Thymus (tissue), 14 donors: ENCODE measurements around the gene SLC25A45. TPM values are rescaled to one million over a fixed set of nuclear protein-coding genes. Genes with fewer than 3 reads are reported as not detected.

ENCODE experiments used
- DNase-seq, 9 donors: peaks; one replicate each; pipeline ENCODE4 v3.0.0-alpha.2; 2013; ENCODE audit warnings: low spot score in 9 of 9, low read depth in 6 of 9, missing footprints in 1 of 9
- H3K27ac ChIP-seq, 2 donors: one replicate each; pipeline ENCODE4 v1.5.1; 2013; ENCODE audit warnings: control low read depth in 1 of 2, low read depth in 1 of 2, low read length in 1 of 2, mild to moderate bottlenecking in 1 of 2, moderate library complexity in 1 of 2
- H3K27me3 ChIP-seq, 2 donors: one replicate each; pipeline ENCODE4 v1.5.1; 2013; ENCODE audit warnings: low read length in 1 of 2; ENCODE audit not compliant: control insufficient read depth in 2 of 2, insufficient read depth in 1 of 2
- H3K36me3 ChIP-seq, 2 donors: one replicate each; pipeline ENCODE4 v1.5.1; 2013; ENCODE audit warnings: low read length in 1 of 2, mild to moderate bottlenecking in 1 of 2, moderate library complexity in 1 of 2; ENCODE audit not compliant: control insufficient read depth in 2 of 2, insufficient read depth in 2 of 2
- H3K4me1 ChIP-seq, 2 donors: one replicate each; pipeline ENCODE4 v1.5.1; 2013; ENCODE audit warnings: low read length in 2 of 2; ENCODE audit not compliant: control insufficient read depth in 2 of 2, insufficient read depth in 2 of 2
- H3K4me3 ChIP-seq, 2 donors: one replicate each; pipeline ENCODE4 v1.5.1; 2013; ENCODE audit warnings: low read length in 2 of 2, control low read depth in 1 of 2, mild to moderate bottlenecking in 1 of 2
- H3K9me3 ChIP-seq, 2 donors: one replicate each; pipeline ENCODE4 v1.5.1; 2013; ENCODE audit warnings: low read length in 1 of 2, mild to moderate bottlenecking in 1 of 2; ENCODE audit not compliant: control insufficient read depth in 2 of 2, insufficient read depth in 1 of 2
- WGBS: extraction: QIAGEN DNeasy Blood & Tissue Kit; methylation state at CpG from one replicate; pipeline ENCODE4 v1.1.7; 2013; 5-methylcytosine and 5-hydroxymethylcytosine counted together
- long read RNA-seq, 10 donors: transcript quantifications; one replicate each; lab custom pipeline, GENCODE V29; 2026
- polyA plus RNA-seq: library from polyadenylated mRNA; stranded (reverse); fragments of 200-250 nt; gene quantifications from one replicate; pipeline ENCODE4 v1.2.3, GENCODE V29; 2013
- total RNA-seq: library from RNA; stranded (reverse); fragments of 120-200 nt; gene quantifications from one replicate; pipeline ENCODE4 v1.2.4, GENCODE V29; 2013
- donor health status: healthy.

The SLC25A45 gene
- 8.1 TPM for total RNA-seq
- 35.3 TPM for polyA plus RNA-seq
- long read RNA-seq, donor 1: 0 reads
- long read RNA-seq, donor 2: 0 reads
- long read RNA-seq, donor 3, partial matches to known transcripts: 36 of 39 reads
- long read RNA-seq, donor 3, other reads (novel, unspliced or antisense): 0 of 39 reads
- long read RNA-seq, donor 4: 0 reads
- long read RNA-seq, donor 5, partial matches to known transcripts: 0 of 3 reads
- long read RNA-seq, donor 5, other reads (novel, unspliced or antisense): 0 of 3 reads
- long read RNA-seq, donor 6, partial matches to known transcripts: 0 of 1 reads
- long read RNA-seq, donor 6, other reads (novel, unspliced or antisense): 0 of 1 reads
- long read RNA-seq, donor 7, partial matches to known transcripts: 0 of 1 reads
- long read RNA-seq, donor 7, other reads (novel, unspliced or antisense): 0 of 1 reads
- long read RNA-seq, donor 8, partial matches to known transcripts: 0 of 1 reads
- long read RNA-seq, donor 8, other reads (novel, unspliced or antisense): 0 of 1 reads
- long read RNA-seq, donor 9, partial matches to known transcripts: 12 of 12 reads
- long read RNA-seq, donor 9, other reads (novel, unspliced or antisense): 0 of 12 reads
- long read RNA-seq, donor 10, partial matches to known transcripts: 0 of 1 reads
- long read RNA-seq, donor 10, other reads (novel, unspliced or antisense): 0 of 1 reads

- peak; percentile 73 to 93 (median 82) for DNase-seq
- peaks cover 21 to 59% of the 10 kb centered on the region in 2 donors for H3K4me1 ChIP-seq
- peak within 1 kb of the TSS; percentile 52 to 62 for H3K4me3 ChIP-seq
- H3K27me3 ChIP-seq: no peaks in the 10 kb centered on the region
- peaks cover 4 to 8% of the 10 kb centered on the region in 2 donors for H3K36me3 ChIP-seq
- under 1% methylated on average over 27 of the region's 27 CpGs for WGBS
- H3K9me3 ChIP-seq: no peaks in the 10 kb centered on the region
- H3K27ac ChIP-seq: peak within 1 kb of the TSS; percentile 99
These were observed at the start of gene SLC25A45 for GRCh38 chr11:65382033-65382803. Gene SLC25A45 (minus strand): TSS chr11:65382646. CDS start chr11:65381951, 695 bp downstream.

- DNase-seq: peak in 2 of 9 donors; percentile 26 to 62
- Histone ChIP-seq H3K27me3 (no peaks in the 10 kb centered on the region), H3K4me3 (no peak overlapping the region), H3K27ac (peak overlapping the region in 1 of 2 donors; percentile 31), H3K4me1 (peaks cover 29 to 42% of the 10 kb centered on the region in 2 donors), H3K9me3 (no peaks in the 10 kb centered on the region), H3K36me3 (peaks cover 17 to 24% of the 10 kb centered on the region in 2 donors)
- WGBS: 69% methylated on average over 4 of the region's 4 CpGs
These were observed 49.1 kb upstream of the SLC25A45 start for GRCh38 chr11:65431451-65432099.

GRCh38 chr11:65430406-65431217 lies 48.2 kb upstream of the SLC25A45 start:
- Histone ChIP-seq H3K27ac (peak overlapping the region; percentile 90 to 94), H3K36me3 (peaks cover 11 to 16% of the 10 kb centered on the region in 2 donors), H3K9me3 (no peaks in the 10 kb centered on the region), H3K27me3 (no peaks in the 10 kb centered on the region), H3K4me1 (peaks cover 32 to 46% of the 10 kb centered on the region in 2 donors), H3K4me3 (peak overlapping the region; percentile 6 to 18)
- DNase-seq: peak in 2 of 9 donors; percentile 49 to 67
- WGBS: 56% methylated on average over 6 of the region's 6 CpGs

- H3K27ac ChIP-seq: peak overlapping the region; percentile 90 to 94
- no peaks in the 10 kb centered on the region for H3K9me3 ChIP-seq
- 4% methylated on average over 9 of the region's 9 CpGs for WGBS
- H3K4me3 ChIP-seq: peak overlapping the region; percentile 6 to 18
- peak in 3 of 9 donors; percentile 30 to 79 (median 60) for DNase-seq
- H3K36me3 ChIP-seq: peaks cover 8 to 12% of the 10 kb centered on the region in 2 donors
- no peaks in the 10 kb centered on the region for H3K27me3 ChIP-seq
- H3K4me1 ChIP-seq: peaks cover 32 to 53% of the 10 kb centered on the region in 2 donors
These were observed 47.4 kb upstream of the SLC25A45 start for GRCh38 chr11:65429724-65430405.

- Histone ChIP-seq H3K4me3 (no peak overlapping the region), H3K9me3 (no peaks in the 10 kb centered on the region), H3K36me3 (peaks cover 5 to 7% of the 10 kb centered on the region in 2 donors), H3K27me3 (no peaks in the 10 kb centered on the region), H3K4me1 (peaks cover 32 to 60% of the 10 kb centered on the region in 2 donors), H3K27ac (peak overlapping the region; percentile 33 to 58)
- 50% methylated on average over 9 of the region's 9 CpGs for WGBS
- no peak for DNase-seq
These were observed 46.7 kb upstream of the SLC25A45 start for GRCh38 chr11:65429068-65429681.

GRCh38 chr11:65428578-65429067 lies 46.2 kb upstream of the SLC25A45 start:
- H3K36me3 ChIP-seq: peaks cover 3 to 8% of the 10 kb centered on the region in 2 donors

GRCh38 chr11:65427691-65428577 lies 45.5 kb upstream of the SLC25A45 start:
- peaks cover 3 to 9% of the 10 kb centered on the region in 2 donors for H3K36me3 ChIP-seq
- WGBS: 83% methylated on average over 11 of the region's 11 CpGs
- no peaks in the 10 kb centered on the region for H3K9me3 ChIP-seq
- H3K4me1 ChIP-seq: peaks cover 35 to 72% of the 10 kb centered on the region in 2 donors
- DNase-seq: no peak
- no peaks in the 10 kb centered on the region for H3K27me3 ChIP-seq
- peak overlapping the region in 1 of 2 donors; percentile 5 for H3K4me3 ChIP-seq
- peak overlapping the region; percentile 90 to 95 for H3K27ac ChIP-seq

More at GRCh38 chr11:65428578-65429067, 46.2 kb upstream of the SLC25A45 start:
- 79% methylated on average over 5 of the region's 5 CpGs for WGBS
- Histone ChIP-seq H3K4me1 (peaks cover 32 to 65% of the 10 kb centered on the region in 2 donors), H3K27me3 (no peaks in the 10 kb centered on the region), H3K4me3 (no peak overlapping the region), H3K27ac (peak overlapping the region; percentile 2 to 84), H3K9me3 (no peaks in the 10 kb centered on the region)
- no peak for DNase-seq
